Measurements from ENCODE around the gene KLK4.

KLK4 gene

DNA sequence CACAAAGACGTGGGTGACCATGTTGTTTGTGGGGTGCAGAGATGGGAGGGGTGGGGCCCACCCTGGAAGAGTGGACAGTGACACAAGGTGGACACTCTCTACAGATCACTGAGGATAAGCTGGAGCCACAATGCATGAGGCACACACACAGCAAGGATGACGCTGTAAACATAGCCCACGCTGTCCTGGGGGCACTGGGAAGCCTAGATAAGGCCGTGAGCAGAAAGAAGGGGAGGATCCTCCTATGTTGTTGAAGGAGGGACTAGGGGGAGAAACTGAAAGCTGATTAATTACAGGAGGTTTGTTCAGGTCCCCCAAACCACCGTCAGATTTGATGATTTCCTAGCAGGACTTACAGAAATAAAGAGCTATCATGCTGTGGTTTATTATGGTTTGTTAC is 32.3 kb downstream of the KLK4 start:
- no peak for DNase-seq (ENCODE audit: low read depth)

DNA sequence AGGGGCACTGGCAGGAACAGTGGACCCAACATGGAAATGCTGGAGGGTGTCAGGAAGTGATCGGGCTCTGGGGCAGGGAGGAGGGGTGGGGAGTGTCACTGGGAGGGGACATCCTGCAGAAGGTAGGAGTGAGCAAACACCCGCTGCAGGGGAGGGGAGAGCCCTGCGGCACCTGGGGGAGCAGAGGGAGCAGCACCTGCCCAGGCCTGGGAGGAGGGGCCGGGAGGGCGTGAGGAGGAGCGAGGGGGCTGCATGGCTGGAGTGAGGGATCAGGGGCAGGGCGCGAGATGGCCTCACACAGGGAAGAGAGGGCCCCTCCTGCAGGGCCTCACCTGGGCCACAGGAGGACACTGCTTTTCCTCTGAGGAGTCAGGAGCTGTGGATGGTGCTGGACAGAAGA is 33.9 kb downstream of the KLK4 start:
- DNase-seq (ENCODE audit: low read depth) = no peak

- DNase-seq (ENCODE audit: low read depth) = no peak
These were observed 34.7 kb downstream of the KLK4 start for GRCh38 chr19:50876456-50876855.

GRCh38 chr19:50875795-50876422 is 35.3 kb downstream of the KLK4 start:
- no peak for DNase-seq (ENCODE audit: low read depth)

DNA sequence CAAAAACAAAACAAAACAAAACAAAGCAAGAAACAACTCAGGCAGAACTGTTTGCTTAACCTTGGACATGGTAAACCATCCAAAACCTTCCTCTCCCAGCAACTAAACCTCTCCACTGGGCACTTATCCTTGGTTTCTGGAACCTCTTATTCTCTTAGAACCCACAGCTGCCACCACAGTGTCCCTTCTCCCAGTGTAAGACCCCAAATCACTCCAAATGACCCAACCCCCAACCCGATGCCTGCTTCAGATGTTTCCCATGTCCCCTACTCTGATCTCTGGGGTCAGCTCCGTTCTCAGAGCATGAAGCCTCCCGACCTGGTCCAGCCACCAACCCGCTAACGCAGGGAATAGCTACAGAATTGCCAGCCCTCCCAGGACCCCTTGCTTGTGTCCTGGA is 37.0 kb downstream of the KLK4 start:
- DNase-seq (ENCODE audit: low read depth) = no peak

GRCh38 chr19:50873056-50873455 is 38.1 kb downstream of the KLK4 start, which contains the start of gene KLK2:
TSS of gene KLK2 (plus strand) at chr19:50873439. CDS start at chr19:50873474, 35 bp downstream.
- DNase-seq (ENCODE audit: low read depth) = no peak

- DNase-seq (ENCODE audit: low read depth) = no peak
These were observed 40.6 kb downstream of the KLK4 start for GRCh38 chr19:50870417-50871089.

GRCh38 chr19:50869479-50869878 is 41.7 kb downstream of the KLK4 start:
- DNase-seq (ENCODE audit: low read depth) = no peak

DNA sequence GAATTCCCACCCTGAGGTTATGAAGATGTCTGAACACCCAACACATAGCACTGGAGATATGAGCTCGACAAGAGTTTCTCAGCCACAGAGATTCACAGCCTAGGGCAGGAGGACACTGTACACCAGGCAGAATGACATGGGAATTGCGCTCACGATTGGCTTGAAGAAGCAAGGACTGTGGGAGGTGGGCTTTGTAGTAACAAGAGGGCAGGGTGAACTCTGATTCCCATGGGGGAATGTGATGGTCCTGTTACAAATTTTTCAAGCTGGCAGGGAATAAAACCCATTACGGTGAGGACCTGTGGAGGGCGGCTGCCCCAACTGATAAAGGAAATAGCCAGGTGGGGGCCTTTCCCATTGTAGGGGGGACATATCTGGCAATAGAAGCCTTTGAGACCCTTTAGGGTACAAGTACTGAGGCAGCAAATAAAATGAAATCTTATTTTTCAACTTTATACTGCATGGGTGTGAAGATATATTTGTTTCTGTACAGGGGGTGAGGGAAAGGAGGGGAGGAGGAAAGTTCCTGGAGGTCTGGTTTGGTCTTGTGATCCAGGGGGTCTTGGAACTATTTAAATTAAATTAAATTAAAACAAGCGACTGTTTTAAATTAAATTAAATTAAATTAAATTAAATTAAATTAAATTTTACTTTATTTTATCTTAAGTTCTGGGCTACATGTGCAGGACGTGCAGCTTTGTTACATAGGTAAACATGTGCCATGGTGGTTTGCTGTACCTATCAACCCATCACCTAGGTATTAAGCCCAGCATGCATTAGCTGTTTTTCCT is 49.5 kb downstream of the KLK4 start:
- DNase-seq (ENCODE audit: low read depth) = no peak

DNA sequence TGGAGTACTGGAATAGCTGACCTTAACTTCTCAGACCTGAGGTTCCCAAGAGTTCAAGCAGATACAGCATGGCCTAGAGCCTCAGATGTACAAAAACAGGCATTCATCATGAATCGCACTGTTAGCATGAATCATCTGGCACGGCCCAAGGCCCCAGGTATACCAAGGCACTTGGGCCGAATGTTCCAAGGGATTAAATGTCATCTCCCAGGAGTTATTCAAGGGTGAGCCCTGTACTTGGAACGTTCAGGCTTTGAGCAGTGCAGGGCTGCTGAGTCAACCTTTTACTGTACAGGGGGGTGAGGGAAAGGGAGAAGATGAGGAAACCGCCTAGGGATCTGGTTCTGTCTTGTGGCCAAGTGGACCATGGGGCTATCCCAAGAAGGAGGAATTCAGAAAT is 50.2 kb downstream of the KLK4 start:
- DNase-seq (ENCODE audit: low read depth) = no peak

- no peak for DNase-seq (ENCODE audit: low read depth)
These were observed 51.3 kb downstream of the KLK4 start for GRCh38 chr19:50859849-50860248.

DNA sequence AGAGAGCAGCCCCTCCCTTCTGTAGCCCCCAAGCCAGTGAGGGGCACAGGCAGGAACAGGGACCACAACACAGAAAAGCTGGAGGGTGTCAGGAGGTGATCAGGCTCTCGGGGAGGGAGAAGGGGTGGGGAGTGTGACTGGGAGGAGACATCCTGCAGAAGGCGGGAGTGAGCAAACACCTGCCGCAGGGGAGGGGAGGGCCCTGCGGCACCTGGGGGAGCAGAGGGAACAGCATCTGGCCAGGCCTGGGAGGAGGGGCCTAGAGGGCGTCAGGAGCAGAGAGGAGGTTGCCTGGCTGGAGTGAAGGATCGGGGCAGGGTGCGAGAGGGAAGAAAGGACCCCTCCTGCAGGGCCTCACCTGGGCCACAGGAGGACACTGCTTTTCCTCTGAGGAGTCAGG is 52.3 kb downstream of the KLK4 start:
- no peak for DNase-seq (ENCODE audit: low read depth)

DNA sequence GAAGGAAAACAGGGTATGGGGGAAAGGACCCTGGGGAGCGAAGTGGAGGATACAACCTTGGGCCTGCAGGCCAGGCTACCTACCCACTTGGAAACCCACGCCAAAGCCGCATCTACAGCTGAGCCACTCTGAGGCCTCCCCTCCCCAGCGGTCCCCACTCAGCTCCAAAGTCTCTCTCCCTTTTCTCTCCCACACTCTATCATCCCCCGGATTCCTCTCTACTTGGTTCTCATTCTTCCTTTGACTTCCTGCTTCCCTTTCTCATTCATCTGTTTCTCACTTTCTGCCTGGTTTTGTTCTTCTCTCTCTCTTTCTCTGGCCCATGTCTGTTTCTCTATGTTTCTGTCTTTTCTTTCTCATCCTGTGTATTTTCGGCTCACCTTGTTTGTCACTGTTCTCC is 53.8 kb downstream of the KLK4 start:
- no peak for DNase-seq (ENCODE audit: low read depth)

Data from stimulated activated CD8-positive, alpha-beta memory T cell treated with anti-CD3 and anti-CD28 coated beads, Interleukin-12 subunit alpha, Interleukin-12 subunit beta, amount 100 ng/mL, for 1 hour (primary cell).